ENCODE results near the gene TMEM144.
"Not testable (repeated sequence)": the region's sequence is repeated elsewhere in the genome, so short reads cannot be mapped to it uniquely, and the experiment has no call there.

Gene TMEM144

DNA sequence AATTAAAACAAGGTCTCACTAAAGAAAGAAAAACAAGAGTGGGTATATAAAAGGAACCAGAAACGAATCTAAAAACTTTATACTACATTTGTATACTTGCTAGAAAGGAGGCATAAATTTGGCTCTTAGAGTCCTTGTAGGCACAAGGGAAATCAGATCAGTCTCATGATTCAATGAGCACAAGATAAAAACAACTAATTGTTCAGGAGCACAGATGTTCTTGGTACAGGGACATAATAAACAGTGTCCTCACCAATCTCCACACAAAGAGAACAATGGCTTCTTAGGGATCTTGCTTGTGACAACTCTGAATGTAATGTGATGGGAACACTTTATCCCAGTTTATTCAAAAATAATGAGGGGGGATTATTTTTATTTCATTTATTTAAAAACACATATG is 28.3 kb downstream of the TMEM144 start:
- DNase-seq (ENCODE audit: low read depth), result no peak

DNA sequence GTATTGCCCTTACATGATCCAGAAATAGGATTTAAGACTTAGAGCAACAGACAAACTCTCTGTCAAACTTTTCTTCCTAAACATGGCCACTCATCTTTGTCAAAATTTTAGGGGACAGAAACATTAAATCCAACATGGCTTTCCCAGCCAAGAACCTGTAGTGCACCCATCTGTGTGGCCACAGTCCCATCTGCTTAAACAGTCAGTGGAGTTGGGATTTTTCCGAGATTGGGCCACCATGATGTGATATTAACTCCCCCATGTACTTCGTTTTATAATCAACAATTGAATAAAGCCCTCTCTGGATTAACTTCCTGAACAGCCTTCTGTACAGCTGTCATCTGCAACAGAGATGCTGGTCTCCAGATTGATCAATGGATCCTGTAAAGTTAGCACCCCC is 28.9 kb downstream of the TMEM144 start:
- no peak for DNase-seq (ENCODE audit: low read depth)

- no peak for DNase-seq (ENCODE audit: low read depth)
Observed at GRCh38 chr4:158243071-158243470, 32.8 kb downstream of the TMEM144 start.

DNA sequence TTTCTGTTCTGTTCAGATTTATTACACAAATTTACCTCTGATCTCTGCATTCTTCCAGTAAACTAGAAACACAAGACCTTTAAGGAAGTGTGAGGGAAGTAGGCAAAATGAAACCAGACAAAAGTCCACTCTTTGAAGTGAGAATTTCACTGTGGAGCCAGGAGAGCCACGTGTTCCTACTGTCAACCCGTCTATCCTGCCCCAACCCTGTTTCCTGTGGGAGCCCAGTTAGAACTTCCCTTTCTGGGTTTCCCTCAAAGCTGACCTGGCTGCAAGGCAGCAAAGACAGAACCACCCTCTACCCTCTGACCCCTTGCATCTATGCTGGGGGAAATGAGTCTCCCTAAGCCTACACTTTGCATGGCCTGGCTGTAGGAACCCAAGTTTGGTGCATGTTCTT is 40.0 kb downstream of the TMEM144 start:
- no peak for DNase-seq (ENCODE audit: low read depth)

DNA sequence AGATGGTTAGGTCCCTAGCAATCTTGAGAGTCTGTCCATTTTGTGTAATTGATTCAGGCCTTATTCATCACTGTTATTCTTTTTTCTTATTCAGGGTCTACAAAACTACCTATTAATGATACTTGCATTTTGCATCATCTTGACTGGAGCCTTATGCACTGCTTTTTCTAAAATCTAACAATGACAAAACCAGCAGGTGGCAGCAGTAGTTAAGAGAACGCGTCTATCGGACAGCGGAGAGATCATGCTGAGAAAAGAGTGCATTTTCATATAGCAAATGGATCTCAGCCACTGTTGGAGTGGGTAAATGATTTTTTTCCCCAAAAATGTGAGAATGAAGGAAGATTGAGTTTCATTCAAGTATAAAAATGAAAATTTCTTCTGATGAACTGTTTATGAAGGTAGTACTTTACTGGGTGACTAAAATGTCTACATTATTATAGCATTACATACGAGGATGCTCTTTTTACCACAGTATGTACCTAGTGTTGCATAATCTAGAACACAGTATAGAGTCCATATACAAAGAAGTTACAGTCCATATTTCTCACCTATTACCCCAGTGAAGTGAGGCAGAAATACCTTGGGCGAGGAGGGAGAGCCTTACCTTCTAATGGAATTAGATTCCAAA is 43.2 kb downstream of the TMEM144 start:
- DNase-seq (ENCODE audit: low read depth), result peak; percentile 65

DNA sequence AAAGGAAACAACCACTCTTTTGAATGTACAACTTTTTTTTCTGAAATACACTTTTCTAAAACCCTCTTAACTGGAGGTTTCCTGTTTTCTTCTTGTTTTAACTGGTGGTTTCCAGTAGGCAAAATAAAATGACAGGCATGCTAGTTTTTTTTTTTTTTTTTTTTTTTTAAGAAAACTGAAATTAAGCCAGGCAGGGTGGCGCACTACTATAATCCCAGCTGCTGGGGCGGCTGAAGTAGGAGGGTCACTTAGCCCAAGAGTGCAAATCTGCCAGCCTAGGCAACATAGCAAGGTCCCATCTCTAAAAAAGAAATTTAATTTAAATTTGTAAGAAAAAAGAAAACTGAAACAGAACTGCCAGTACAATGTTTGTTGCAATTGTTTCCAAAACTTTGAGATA is 44.0 kb downstream of the TMEM144 start:
- DNase-seq (ENCODE audit: low read depth), result no peak

DNA sequence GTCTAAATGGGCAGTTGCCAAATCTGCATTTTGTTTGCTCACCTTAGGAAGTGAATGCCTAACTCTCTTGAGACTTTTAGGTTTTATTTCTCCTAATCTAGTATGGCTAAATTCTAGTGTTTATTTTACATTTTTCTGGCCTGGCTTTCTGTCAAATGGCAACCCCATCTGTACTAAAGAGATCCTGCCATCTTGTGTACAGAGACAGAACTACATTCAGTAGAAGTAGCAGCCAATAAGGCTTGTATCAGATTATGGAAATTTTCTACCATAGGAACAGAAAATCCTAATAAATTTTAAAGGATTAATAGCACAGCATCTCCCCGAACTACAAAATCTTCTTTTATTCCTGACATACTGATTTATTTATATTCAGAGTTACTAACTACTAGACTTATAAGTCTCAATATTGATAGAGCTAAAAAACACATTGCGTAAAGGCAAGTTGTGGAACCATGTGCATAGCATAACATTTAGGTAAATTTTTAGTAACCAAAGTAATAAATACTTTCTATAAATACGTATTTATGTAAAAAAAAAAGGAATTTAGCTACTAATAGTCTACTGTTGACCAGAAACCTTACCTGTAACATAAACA is 45.5 kb downstream of the TMEM144 start:
- DNase-seq (ENCODE audit: low read depth), result peak; percentile 60

GRCh38 chr4:158259955-158260575 is 49.8 kb downstream of the TMEM144 start:
- DNase-seq (ENCODE audit: low read depth), result peak; percentile 60

DNA sequence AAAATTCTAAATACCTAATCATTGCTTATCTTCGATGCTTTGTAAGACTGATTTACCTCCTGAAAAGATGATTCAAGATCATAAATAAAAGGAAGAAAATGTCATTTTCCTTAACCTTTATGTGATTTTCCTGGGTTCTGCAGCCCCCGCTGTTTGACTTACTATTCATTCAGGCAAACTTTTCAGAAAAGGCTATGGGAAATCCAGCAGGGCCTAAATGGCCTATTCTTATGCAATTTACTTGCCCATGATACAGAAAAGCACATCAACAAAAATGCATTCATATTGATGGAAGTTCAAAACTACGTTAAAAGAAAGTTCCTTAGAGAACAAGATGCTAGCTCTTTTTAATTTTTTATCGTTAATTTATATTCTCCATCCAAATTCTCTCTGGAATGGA is 51.2 kb downstream of the TMEM144 start:
- DNase-seq (ENCODE audit: low read depth), result no peak

DNA sequence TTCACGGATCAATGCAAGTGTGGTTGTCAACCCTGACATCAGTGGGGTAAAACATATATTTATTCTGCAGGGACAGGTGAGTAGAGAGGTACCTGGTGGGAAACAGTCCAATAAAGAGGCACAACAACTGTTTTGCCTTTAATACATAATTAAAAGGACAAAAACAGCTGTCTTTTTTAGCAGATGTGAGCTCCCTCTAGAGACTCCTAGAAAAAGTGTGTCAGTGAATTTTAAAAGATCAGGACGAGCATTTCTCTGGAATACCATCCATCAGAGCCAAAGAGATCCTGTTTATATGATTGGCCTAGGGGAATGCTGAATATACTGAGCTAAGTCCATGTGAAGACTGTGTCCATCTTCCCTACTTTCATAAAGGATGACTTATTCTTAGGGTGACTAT is 58.3 kb downstream of the TMEM144 start:
- DNase-seq (ENCODE audit: low read depth), result no peak

DNA sequence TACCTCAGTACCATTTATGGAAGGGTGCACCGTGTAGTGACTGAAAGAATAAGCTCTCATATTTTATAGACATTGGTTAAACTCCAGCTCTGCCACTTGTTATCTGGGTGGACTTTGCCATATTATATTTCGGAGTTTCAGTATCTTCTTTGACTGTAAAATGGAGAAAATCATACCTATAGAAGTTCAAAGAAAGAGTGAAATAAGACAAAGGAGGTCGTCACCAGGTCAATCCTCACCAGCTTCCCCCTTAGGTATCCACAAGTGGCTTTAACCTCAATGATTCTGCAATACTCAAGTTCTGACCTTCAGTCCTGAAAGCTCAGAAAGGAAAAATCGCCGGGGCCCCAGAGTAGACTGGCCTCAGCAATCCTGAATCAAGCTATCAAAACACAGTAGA is 64.3 kb downstream of the TMEM144 start:
- no peak for DNase-seq (ENCODE audit: low read depth)

DNA sequence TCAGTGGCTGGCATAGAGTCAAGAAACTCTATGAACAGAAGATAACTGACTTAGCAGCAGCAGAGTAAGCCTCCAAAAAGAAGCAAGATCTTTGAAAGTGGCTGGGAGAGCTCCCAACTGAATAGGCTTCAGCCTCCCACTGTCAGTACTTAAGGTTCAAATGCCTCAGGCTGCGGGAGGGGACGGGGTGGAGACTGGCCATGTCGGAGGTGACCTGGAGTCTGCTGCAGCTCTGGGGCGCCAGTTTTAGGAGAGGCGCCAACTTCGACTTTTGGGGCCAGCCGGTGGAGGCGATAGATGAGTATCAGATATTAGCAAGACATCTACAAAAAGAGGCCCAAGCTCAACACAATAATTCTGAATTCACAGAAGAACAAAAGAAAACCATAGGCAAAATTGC is 67.3 kb downstream of the TMEM144 start:
- DNase-seq (ENCODE audit: low read depth), result no peak

DNA sequence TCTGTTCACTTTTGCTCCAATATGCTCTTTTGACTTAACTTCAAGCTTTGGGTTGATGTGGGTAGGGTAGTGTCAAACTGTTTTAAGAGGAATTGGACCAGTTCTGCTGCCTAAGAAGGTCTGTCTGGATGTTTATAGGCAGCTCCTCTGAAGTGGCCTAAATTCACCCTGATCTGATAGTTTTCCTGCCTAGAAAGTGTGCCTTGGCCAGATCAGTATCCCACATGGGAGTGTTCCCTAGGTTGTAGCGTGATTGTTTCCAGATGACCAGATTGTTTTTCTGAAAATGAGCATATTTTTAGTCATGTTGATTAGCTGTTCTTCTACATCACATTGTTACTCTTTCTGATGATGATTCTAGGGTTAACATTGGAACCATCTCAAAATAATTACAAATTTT is 68.8 kb downstream of the TMEM144 start:
- DNase-seq (ENCODE audit: low read depth), result not testable (repeated sequence)

GRCh38 chr4:158280856-158281255 is 70.6 kb downstream of the TMEM144 start:
- no peak for DNase-seq (ENCODE audit: low read depth)

DNA sequence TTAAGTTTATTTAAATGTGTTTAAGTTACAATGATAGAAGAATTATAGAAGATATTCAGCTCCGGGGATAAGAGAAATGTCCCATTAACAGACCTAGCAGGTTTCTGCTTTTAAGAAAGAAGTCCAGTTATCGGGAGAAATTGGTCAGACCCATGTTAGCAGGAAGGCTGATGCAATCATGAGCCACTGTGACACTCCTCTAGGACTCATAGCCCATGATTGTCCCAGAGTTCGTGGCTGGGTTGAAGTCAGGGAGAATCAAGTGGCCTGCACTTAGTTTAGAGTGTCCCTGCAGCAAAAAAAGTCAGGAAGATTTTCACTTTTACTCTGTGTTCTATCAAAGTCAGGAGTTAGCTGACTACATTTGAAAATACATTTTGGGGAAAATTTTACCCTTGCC is 72.0 kb downstream of the TMEM144 start:
- peak; percentile 31 for DNase-seq (ENCODE audit: low read depth)

DNA sequence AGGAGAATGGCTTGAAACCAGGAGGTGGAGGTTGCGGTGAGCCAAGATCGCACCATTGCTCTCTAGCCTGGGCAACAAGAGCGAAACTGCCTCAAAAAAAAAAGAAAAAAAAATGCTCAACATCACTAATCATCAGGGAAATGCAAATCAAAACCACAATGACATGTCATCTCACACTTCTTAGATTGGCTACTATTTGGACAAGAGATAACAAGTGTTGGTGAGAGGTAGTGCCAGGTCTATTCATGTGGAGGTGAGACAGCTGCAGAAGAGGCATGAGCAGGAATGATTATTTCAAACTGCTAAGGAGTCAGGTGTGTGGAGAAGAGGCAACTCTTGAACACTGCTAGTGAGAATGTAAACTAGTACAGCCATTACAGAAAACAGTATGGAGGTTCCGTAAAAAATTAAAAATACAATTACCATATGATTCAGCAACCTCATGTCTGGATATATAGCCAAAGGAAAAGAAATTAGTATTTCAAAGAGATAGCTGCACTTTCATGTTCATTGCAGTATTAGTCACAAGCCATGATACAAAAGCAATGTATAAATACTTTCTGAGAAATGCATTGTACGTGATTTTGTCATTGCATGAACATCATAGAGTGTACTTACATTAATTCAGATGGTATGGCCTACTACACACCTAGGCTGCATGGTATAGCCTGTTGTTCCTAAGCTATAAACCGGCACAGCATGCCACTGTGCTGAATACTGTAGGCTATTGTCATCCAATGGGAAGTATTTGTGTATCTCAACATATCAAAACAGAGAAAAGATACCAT is 75.3 kb downstream of the TMEM144 start:
- no peak for DNase-seq (ENCODE audit: low read depth)

GRCh38 chr4:158290912-158291311 is 80.6 kb downstream of the TMEM144 start:
- DNase-seq (ENCODE audit: low read depth), result no peak

GRCh38 chr4:158291334-158292055 is 81.2 kb downstream of the TMEM144 start:
- DNase-seq (ENCODE audit: low read depth), result no peak

DNA sequence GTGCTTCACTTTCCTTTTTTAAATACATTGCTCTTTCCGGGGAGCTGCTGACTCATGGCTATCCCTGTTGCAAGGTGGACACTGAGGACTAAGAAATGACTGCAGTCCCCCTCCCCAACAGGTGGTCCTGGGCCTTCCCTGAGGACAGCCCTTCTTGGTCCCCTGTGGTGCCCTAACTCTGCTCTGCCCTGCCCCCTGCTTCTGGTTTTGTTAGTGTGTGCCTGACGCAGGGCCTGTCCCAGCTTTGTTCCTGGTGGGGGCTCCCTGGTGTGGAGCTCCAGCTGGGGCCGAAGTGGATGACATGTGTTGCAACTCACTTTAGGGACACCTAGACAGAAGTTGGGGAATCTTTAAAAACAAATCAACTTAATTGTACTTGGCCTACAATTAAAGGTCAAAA is 81.9 kb downstream of the TMEM144 start:
- no peak for DNase-seq (ENCODE audit: low read depth)

- DNase-seq (ENCODE audit: low read depth), result no peak
Observed at GRCh38 chr4:158295053-158295452, 84.8 kb downstream of the TMEM144 start.

- DNase-seq (ENCODE audit: low read depth), result no peak
Observed at GRCh38 chr4:158297866-158298265, 87.6 kb downstream of the TMEM144 start.

DNA sequence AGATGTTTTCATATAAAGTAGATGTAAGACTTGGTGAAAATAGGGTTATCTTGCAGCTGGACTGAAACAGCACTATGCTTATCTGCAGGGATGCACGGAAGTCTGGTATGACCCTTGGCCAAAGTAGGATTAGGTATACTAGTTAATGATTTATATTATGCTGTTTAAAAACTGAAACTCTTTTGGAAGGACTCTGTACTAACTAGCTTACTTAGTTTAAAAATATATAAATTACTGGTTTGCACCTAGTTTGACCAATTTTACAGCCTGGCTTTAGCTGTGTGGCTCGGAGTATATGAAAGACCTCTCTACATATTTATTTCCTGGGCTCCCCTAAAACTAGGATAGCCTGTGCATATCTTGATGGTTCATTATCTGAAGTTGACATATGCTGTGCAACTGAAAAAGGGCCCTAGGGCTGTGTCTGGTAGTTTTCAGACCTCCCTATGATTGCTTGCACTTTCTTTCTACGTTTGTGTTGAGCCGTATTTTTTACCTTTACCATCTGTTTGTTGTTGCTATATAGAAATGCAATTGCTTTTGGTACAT is 89.2 kb downstream of the TMEM144 start:
- no peak for DNase-seq (ENCODE audit: low read depth)
